DOHH2 (cell line): ENCODE data around the gene PI16.

ENCODE experiments used
- H3F3A ChIP-seq: fragments of 200-600 bp; sonication (generic), shearing (Covaris generic); 2 replicates; pipeline ENCODE4 v1.6.0; 2016; ENCODE audit warnings: antibody characterized with exemption, mild to moderate bottlenecking; ENCODE audit not compliant: control insufficient read depth, insufficient read depth
- H3K27ac ChIP-seq: fragments of 200-600 bp; sonication (generic); 2 replicates; pipeline ENCODE4 v1.5.1; 2014; ENCODE audit warnings: low read depth, mild to moderate bottlenecking, low read length, moderate library complexity
- H3K27me3 ChIP-seq: fragments of 200-600 bp; sonication (generic); 2 replicates; pipeline ENCODE4 v1.6.1; 2014; ENCODE audit warnings: mild to moderate bottlenecking, low read length, mixed read lengths; ENCODE audit not compliant: control insufficient read depth
- H3K36me3 ChIP-seq: fragments of 200-600 bp; sonication (generic); 2 replicates; pipeline ENCODE4 v1.6.1; 2014; ENCODE audit warnings: mild to moderate bottlenecking, low read length, moderate library complexity, mixed read lengths; ENCODE audit not compliant: control insufficient read depth
- H3K4me1 ChIP-seq: fragments of 200-600 bp; sonication (generic); 2 replicates; pipeline ENCODE4 v1.6.1; 2014; ENCODE audit warnings: mild to moderate bottlenecking, low read length, mixed read lengths; ENCODE audit not compliant: control insufficient read depth
- H3K4me2 ChIP-seq: fragments of 200-600 bp; sonication (generic); 2 replicates; pipeline ENCODE4 v1.6.0; 2014; ENCODE audit warnings: mild to moderate bottlenecking, low read length, moderate library complexity
- H3K4me3 ChIP-seq: fragments of 200-600 bp; sonication (generic); 2 replicates; pipeline ENCODE4 v1.5.1; 2014; ENCODE audit warnings: mild to moderate bottlenecking, low read length, mixed read lengths
- H3K79me2 ChIP-seq: fragments of 200-600 bp; sonication (generic); 2 replicates; pipeline ENCODE4 v1.6.1; 2014; ENCODE audit warnings: mild to moderate bottlenecking, low read length, mixed read lengths; ENCODE audit not compliant: control insufficient read depth
- H3K9me2 ChIP-seq: fragments of 200-600 bp; sonication (generic); replicated peaks from 2 replicates; pipeline ENCODE4 v1.6.1; 2014; ENCODE audit warnings: mild to moderate bottlenecking, low read length, mixed read lengths; ENCODE audit not compliant: control insufficient read depth
- H3K9me3 ChIP-seq: fragments of 200-600 bp; sonication (generic); 2 replicates; pipeline ENCODE4 v1.6.1; 2014; ENCODE audit warnings: antibody characterized with exemption, low read length, mixed read lengths; ENCODE audit not compliant: control insufficient read depth, insufficient read depth
- H4K20me1 ChIP-seq: fragments of 200-600 bp; sonication (generic); 2 replicates; pipeline ENCODE4 v1.6.0; 2014; ENCODE audit warnings: low read depth, mild to moderate bottlenecking, antibody characterized with exemption, low read length, moderate library complexity; ENCODE audit not compliant: control insufficient read depth, insufficient read depth
- EZH2phosphoT487 ChIP-seq: fragments of 200-600 bp; sonication (generic); IDR thresholded peaks from 2 replicates; pipeline ENCODE4 v1.6.1; 2017; ENCODE audit warnings: borderline replicate concordance, mild to moderate bottlenecking, antibody characterized with exemption, low read length, moderate library complexity, mixed read lengths
- TF ChIP-seq, protein P1 (sequence below): fragments of 200-600 bp; sonication (generic); IDR thresholded peaks from one replicate; pipeline ENCODE4 v1.5.1; 2014; ENCODE audit warnings: antibody characterized with exemption, mild to moderate bottlenecking, low read depth, low read length; ENCODE audit not compliant: poor library complexity, severe bottlenecking

Gene PI16

DNA sequence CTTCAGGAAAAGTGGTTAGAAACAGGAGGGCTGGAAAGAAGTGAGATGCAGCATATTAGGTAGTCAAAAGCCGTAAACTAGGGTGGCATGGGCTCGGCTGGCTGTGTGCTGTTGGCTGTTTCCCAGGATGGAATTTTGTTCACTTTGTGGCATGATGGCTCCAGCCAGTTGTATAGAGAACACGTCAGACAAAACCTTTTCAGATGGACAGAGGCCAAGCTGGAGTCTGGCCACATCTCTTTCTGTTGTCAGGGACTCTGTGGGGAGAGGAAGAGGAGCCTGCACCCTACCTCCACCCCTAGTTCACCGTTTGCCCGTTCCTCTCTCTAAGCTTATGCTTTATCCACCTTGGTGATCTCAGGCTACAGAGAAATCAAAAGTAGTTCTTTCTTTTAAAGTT lies 46.8 kb upstream of the PI16 start:
- TF ChIP-seq, protein P1, sequence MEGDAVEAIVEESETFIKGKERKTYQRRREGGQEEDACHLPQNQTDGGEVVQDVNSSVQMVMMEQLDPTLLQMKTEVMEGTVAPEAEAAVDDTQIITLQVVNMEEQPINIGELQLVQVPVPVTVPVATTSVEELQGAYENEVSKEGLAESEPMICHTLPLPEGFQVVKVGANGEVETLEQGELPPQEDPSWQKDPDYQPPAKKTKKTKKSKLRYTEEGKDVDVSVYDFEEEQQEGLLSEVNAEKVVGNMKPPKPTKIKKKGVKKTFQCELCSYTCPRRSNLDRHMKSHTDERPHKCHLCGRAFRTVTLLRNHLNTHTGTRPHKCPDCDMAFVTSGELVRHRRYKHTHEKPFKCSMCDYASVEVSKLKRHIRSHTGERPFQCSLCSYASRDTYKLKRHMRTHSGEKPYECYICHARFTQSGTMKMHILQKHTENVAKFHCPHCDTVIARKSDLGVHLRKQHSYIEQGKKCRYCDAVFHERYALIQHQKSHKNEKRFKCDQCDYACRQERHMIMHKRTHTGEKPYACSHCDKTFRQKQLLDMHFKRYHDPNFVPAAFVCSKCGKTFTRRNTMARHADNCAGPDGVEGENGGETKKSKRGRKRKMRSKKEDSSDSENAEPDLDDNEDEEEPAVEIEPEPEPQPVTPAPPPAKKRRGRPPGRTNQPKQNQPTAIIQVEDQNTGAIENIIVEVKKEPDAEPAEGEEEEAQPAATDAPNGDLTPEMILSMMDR: no peak
- no peak for TF ChIP-seq EZH2phosphoT487
- Histone ChIP-seq H3K4me3 (no peak overlapping the region), H3K9me3 (no peaks in the 10 kb centered on the region), H3K4me2 (no peak overlapping the region), H3K9me2 (no peaks in the 10 kb centered on the region), H3K27me3 (no peaks in the 10 kb centered on the region), H4K20me1 (no peaks in the 10 kb centered on the region), H3K27ac (no peak overlapping the region), H3K79me2 (no peaks in the 10 kb centered on the region), H3F3A (no peaks in the 10 kb centered on the region), H3K36me3 (peaks cover 53% of the 10 kb centered on the region), H3K4me1 (no peaks in the 10 kb centered on the region; the same call in 1 of the 2 replicates)

DNA sequence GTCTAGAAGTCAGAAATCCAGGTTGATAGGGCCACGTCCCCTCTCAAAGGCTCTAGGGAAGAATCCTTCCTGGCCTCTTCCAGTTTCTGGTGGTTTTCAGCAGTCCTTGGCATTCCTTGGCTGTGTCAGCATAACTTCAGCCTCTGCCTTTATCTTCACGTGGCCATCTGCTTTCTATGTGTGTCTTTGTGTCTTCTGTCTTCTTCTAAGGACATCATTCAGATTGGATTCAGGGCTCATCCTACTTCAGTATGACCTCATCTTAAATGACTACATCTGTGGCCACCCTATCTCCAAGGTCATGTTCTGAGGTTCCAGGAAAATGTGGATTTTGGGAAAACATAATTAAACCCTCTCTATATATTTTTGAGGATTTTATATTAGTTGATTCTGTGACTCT lies 45.8 kb upstream of the PI16 start:
- Histone ChIP-seq H3K9me3 (no peaks in the 10 kb centered on the region), H4K20me1 (no peaks in the 10 kb centered on the region), H3K36me3 (peaks cover 51% of the 10 kb centered on the region), H3F3A (no peaks in the 10 kb centered on the region), H3K79me2 (no peaks in the 10 kb centered on the region), H3K27me3 (no peaks in the 10 kb centered on the region), H3K9me2 (no peaks in the 10 kb centered on the region), H3K27ac (no peak overlapping the region), H3K4me3 (no peak overlapping the region), H3K4me1 (no peaks in the 10 kb centered on the region; the same call in 1 of the 2 replicates), H3K4me2 (no peak overlapping the region)
- TF ChIP-seq, protein P1: no peak
- no peak for TF ChIP-seq EZH2phosphoT487

DNA sequence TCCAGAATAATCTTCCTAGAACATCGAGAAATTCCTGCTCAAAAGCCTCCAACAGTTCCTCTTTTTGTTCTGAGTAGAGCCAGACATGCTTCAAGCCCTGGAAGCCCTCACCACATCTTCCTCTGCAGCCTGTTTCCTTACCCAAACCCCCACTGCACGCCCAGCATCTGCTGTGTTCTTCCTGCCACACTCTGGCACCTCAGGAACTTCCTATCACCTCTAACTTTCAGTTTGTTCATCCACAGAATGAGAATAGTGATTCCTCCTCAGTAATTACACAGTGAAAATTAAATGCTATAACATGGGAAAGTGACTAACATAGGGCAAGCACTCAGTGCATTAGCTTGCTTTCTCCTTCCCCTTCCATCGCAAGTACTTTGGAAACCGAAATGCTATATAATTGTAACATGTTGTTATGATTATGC lies 42.5 kb upstream of the PI16 start:
- Histone ChIP-seq H3K79me2 (no peaks in the 10 kb centered on the region), H3K27ac (no peak overlapping the region), H3K4me2 (no peak overlapping the region), H3K4me3 (no peak overlapping the region), H3K9me2 (no peaks in the 10 kb centered on the region), H3K4me1 (no peaks in the 10 kb centered on the region; the same call in 1 of the 2 replicates), H4K20me1 (no peaks in the 10 kb centered on the region), H3K36me3 (peaks cover 56% of the 10 kb centered on the region), H3F3A (no peaks in the 10 kb centered on the region), H3K27me3 (no peaks in the 10 kb centered on the region), H3K9me3 (no peaks in the 10 kb centered on the region)
- TF ChIP-seq, protein P1: no peak
- no peak for TF ChIP-seq EZH2phosphoT487
